Retinal pigment epithelial cell (primary cell): ENCODE results near the gene CPED1.

Source experiments
- DNase-seq: peaks from one replicate; pipeline ENCODE4 v3.0.0-alpha.2; 2010; ENCODE audit warnings: low read depth
- H3K4me3 ChIP-seq: 2 replicates; pipeline ENCODE4 v1.5.1; 2011; ENCODE audit warnings: mild to moderate bottlenecking, low read length, control low read depth, moderate library complexity
- TF ChIP-seq, protein P1 (sequence below): conservative IDR thresholded peaks from 2 replicates; pipeline ENCODE4 v1.5.1; 2011; ENCODE audit warnings: low read depth, low read length, control low read depth, inconsistent platforms

CPED1 gene

DNA sequence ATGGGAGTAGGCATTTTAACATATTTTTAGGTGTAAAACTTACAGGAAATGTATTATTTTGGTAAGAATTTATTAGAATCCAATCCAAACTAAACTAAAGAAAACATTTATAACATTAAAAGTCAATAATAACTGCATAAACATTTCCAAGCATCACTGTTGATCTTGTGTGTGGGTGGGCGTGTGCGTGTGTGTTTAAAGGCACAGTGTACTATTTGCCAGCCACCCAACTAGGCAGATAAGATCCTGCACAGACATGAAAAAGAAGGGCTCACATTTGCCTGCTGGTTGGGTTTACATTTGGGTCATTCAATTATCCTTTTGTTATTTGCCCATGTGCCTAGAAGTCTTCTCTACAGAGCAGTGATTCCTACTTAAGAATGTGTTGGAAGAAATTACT lies 309.3 kb downstream of the CPED1 start:
- TF ChIP-seq, protein P1, sequence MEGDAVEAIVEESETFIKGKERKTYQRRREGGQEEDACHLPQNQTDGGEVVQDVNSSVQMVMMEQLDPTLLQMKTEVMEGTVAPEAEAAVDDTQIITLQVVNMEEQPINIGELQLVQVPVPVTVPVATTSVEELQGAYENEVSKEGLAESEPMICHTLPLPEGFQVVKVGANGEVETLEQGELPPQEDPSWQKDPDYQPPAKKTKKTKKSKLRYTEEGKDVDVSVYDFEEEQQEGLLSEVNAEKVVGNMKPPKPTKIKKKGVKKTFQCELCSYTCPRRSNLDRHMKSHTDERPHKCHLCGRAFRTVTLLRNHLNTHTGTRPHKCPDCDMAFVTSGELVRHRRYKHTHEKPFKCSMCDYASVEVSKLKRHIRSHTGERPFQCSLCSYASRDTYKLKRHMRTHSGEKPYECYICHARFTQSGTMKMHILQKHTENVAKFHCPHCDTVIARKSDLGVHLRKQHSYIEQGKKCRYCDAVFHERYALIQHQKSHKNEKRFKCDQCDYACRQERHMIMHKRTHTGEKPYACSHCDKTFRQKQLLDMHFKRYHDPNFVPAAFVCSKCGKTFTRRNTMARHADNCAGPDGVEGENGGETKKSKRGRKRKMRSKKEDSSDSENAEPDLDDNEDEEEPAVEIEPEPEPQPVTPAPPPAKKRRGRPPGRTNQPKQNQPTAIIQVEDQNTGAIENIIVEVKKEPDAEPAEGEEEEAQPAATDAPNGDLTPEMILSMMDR = no peak
- DNase-seq = no peak
- no peak overlapping the region for H3K4me3 ChIP-seq

DNA sequence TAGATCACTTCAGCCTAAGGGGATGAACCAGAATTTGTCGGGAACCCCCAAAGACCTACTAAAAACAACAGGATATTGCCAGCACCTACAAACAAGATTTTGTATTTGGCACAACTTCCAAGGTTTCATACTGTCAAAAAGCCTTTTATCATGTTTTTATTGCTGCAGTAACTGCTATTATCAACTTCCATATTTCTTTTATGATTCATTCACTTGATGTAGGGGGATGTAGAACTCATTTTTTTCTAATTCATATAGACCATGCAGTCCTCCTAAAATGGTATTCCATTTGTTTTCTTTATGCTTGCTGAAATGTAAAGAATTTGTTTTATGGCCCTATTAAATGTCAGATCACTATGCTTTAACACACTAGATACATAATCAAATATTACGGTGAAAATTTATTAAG lies 310.3 kb downstream of the CPED1 start:
- H3K4me3 ChIP-seq = no peak overlapping the region
- TF ChIP-seq, protein P1 = no peak
- DNase-seq = no peak

DNA sequence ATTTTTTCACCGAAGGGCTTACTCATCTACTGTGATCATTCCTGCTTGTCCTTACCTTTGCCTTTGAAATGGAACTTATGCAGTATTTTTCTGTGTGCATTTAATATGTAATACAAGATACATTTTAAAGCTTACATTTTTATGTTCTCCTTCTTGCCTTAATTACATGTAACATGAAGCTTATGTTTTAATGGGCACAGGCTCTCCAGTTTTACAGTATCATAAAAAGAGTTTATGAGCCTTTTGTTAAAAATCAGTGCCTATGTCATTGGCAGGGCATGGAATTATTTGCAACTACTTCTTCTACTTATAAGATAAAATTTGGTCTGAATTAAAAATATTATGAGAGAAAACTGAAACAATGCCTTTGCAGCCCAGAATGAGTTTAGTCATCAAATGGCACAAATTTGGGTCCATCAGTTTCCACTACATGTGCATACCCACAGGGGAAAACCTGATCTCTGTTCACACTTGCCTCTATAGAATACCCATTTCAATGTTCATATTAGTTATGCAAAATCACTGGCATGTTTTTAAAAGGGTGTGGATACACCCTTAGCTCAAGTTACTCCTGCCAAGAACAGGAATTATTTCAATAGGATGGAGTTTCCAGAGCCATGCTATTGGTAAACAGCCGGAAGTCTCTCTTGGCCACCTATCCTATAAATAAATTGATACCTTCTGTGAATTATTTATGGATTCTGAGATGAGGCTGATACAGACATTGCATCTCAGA lies 312.3 kb downstream of the CPED1 start:
- TF ChIP-seq, protein P1 = no peak
- no peak for DNase-seq

DNA sequence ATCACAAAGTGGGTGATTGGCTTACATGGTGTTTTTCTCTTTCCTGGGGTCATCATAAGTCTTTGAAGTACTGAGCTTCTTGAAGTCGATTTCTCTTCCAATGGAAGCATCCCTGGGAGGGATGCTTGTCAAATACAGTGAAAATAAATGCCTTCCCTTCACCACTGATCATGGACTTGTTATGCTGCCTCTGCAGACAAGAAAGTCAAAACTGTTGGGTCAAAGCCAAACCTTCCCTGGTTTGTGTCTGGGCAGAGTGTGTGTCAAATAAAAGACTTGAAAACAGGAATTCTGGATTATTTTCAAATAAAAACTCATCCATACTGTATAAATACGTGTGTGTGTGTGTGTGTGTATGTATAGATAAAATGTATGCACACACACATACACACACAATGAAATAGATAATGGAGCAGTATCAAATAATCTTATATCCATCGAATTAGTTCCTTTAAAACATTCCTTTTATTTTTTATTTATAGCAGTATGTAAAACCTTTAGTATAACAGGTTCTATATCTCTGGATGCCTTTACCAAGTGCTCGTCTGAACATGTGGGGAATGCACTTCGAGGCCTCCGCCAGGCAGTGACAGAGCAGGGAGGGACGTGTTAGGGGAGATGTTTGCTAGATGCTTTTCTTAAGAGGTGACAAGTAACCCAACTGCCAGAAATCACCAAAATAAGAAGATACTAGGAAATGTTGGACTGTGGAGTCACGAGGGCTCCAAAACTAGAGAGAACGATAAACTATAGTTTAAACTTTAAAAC lies 313.1 kb downstream of the CPED1 start:
- no peak for DNase-seq
- TF ChIP-seq, protein P1 = no peak
- no peak overlapping the region for H3K4me3 ChIP-seq

More for the DNA sequence above, 312.3 kb downstream of the CPED1 start:
- H3K4me3 ChIP-seq = no peak overlapping the region

DNA sequence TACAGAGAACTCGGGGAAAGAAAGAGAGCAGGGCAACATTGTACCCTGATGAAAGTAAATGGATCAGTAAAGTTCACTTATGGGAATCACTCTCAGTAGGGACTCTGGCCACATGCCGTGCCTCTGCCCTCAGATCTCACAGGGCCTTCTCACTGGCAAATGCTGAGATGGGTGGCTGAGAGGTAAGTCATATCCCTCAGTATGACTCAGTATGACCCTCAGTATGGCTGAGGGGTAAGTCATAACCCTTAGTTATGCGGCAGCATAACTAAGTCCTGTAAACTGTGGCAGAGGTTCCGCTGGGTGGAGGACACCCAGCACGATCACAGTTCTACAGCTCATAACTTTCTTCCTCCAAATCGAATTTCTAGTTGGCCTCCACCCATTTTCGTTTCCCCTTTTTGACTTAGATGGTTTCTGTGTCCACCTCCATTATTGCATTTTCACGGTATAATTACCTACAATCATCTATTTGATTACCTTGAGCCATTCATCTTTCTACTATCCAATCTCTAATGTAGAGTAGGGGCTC lies 313.8 kb downstream of the CPED1 start:
- DNase-seq = no peak
- H3K4me3 ChIP-seq = no peak overlapping the region
- TF ChIP-seq, protein P1 = no peak

DNA sequence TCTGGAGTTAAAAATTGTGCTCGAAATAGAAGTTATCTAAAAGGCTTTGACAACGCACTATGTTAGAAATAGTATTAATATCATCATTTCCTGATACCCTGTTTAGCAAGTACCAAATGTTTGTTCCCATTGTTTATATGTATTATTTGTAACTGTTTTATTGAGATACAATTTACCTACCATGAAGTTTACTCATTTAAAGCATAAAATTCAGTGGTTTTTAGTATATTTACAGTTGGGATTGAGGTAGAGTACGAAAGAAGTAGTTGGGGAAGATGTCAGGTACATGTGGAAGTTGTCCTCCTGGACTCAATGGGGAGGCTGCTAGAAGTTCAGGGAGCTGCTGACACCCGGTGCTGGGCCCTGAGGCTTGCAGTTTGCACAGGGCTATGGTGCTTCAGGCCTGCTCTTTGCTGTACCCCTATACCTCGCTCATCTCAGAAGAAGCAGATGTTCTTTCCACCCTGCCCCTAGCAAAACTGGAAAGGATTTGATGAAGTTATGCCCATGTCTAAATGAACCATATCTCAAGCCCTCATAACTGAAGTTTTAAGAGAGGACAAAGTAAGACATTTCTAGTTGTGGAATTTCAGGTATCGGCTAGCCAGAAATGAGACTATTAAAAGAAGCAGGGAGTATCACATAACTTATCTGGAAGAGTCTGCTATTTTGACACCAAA lies 315.1 kb downstream of the CPED1 start:
- H3K4me3 ChIP-seq = no peak overlapping the region
- TF ChIP-seq, protein P1 = no peak
- DNase-seq = no peak
